ENCODE measurements around the gene RIPK4.

GRCh38 chr21:41799763-41800162 lies 32.9 kb upstream of the RIPK4 start:
- TF ChIP-seq CTCF (IDR thresholded peaks at IDR 0.05) (no peak), POLR2A (IDR thresholded peaks at IDR 0.05; ENCODE audit: low read depth) (no peak), EP300 (IDR thresholded peaks at IDR 0.05) (no peak)

Data from esophagus muscularis mucosa (tissue), 4 donors.